NCI-H82 treated with DMSO at 0.1 percent for 48 hours (cell line): ENCODE data around the gene ERC1.

Experiments
- DNase-seq: peaks from one replicate; lab custom pipeline; 2025; ENCODE audit not compliant: unreplicated experiment; lab: John Stamatoyannopoulos, UW

The ERC1 gene

GRCh38 chr12:1528791-1529190, 537.8 kb downstream of the ERC1 start:
- no peak for DNase-seq

GRCh38 chr12:1529228-1529861, 538.3 kb downstream of the ERC1 start:
- no peak for DNase-seq

- DNase-seq: no peak
These were observed 539.0 kb downstream of the ERC1 start for GRCh38 chr12:1529862-1530591.

GRCh38 chr12:1530592-1531152, 539.6 kb downstream of the ERC1 start:
- no peak for DNase-seq

- DNase-seq: no peak
These were observed 540.2 kb downstream of the ERC1 start for GRCh38 chr12:1531153-1531653.

GRCh38 chr12:1531654-1532374, 540.8 kb downstream of the ERC1 start:
- DNase-seq: no peak

- DNase-seq: no peak
These were observed 541.5 kb downstream of the ERC1 start for GRCh38 chr12:1532375-1533165.

- DNase-seq: no peak
These were observed 542.2 kb downstream of the ERC1 start for GRCh38 chr12:1533205-1533601.

- no peak for DNase-seq
These were observed 542.7 kb downstream of the ERC1 start for GRCh38 chr12:1533602-1534304.

- DNase-seq: no peak
These were observed 543.7 kb downstream of the ERC1 start for GRCh38 chr12:1534748-1535147.

- DNase-seq: no peak
These were observed 545.8 kb downstream of the ERC1 start for GRCh38 chr12:1536817-1537216.

- no peak for DNase-seq
These were observed 548.1 kb downstream of the ERC1 start for GRCh38 chr12:1539135-1539534.

- DNase-seq: no peak
These were observed 549.7 kb downstream of the ERC1 start for GRCh38 chr12:1540690-1541089.

GRCh38 chr12:1542599-1542998, 551.6 kb downstream of the ERC1 start:
- DNase-seq: no peak

- DNase-seq: no peak
These were observed 554.1 kb downstream of the ERC1 start for GRCh38 chr12:1544996-1545700.
